ENCODE measurements around the gene EMCN. TPM values are rescaled to one million over a fixed set of nuclear protein-coding genes. Genes with fewer than 3 reads are reported as not detected.

Gene EMCN
- polyA plus RNA-seq, 2 of the 4 experiments (the other 2 are of a cell fraction) = not detected

GRCh38 chr4:100422894-100423293, 94.9 kb downstream of the EMCN start (continued):
- no peak for TF ChIP-seq REST (IDR thresholded peaks at IDR 0.05)
- TF ChIP-seq FOXS1 (CRISPR knock-in tag; IDR thresholded peaks at IDR 0.05) = no peak
- no peak for TF ChIP-seq RNF2 (IDR thresholded peaks at IDR 0.05; ENCODE audit: borderline replicate concordance, low read depth)
- TF ChIP-seq TFCP2L1 (CRISPR knock-in tag; IDR thresholded peaks at IDR 0.05) = no peak

DNA sequence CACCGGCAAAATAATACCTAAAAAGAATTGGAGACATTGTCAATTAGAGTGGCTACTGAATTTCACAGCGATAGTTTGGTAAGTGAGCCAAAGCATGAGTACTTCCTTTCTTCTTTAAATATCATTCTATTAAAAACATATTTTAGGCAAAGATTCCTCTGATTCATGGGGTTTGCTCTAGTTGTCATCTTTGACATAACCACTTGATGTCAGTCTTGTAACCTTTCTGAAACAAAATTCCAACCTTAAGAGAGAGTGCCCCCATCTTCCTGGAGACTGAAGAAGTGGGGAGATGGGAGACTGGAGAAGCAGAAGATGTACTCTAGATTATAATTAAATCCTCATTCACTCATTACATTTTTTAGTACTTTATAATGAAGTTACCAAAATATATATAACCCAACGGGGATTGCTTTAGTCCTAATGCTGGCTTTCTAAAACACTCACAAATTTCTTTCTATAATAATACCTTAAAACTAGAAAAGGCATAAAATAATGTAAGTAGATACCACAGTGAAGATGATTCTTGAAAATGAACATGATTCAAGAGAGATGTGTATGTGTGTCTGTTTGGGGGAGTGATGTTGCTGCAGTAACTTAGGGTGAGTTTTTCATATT, 96.4 kb downstream of the EMCN start:
- Histone ChIP-seq H3K4me3 (no peak overlapping the region), H3K9me3 (no peaks in the 10 kb centered on the region), H3K27ac (0 out of 6 replicates have a peak overlapping the region, but pooled peaks of 1 of the 2 experiments have one; percentile 41), H3K4me2 (peak overlapping the region; percentile 45), H3K4me1 (0 out of 3 replicates have a peak, but pooled peaks cover 3% of the 10 kb centered on the region)
- ChIA-PET CTCF (no interaction called here), POLR2A (no interaction called here)
- 12% methylated on average over 3 of the region's 3 CpGs for WGBS (ENCODE audit: missing lambda C conversion rate)
- peak; percentile 3 to 26 for DNase-seq (ENCODE audit: low read depth in 1 of 2, low spot score in 1 of 2)
- ATAC-seq = peak in 1 of 2 experiments; percentile 75; a peak in 3 of 6 replicates
- TF ChIP-seq CTCF (IDR thresholded peaks at IDR 0.05) (peak; percentile 60), POLR2AphosphoS2 (conservative IDR thresholded peaks at IDR 0.05; ENCODE audit: low read length) (no peak), RARB (CRISPR knock-in tag; IDR thresholded peaks at IDR 0.05) (no peak), SMC3 (IDR thresholded peaks at IDR 0.05) (peak; percentile 75), RAD21 (conservative IDR thresholded peaks at IDR 0.05 in 1 of 2, IDR thresholded peaks at IDR 0.05 in 1 of 2) (peak; percentile 66 to 79)
- no peak for FAIRE-seq

- ATAC-seq = no peak
These were observed 97.3 kb downstream of the EMCN start for GRCh38 chr4:100420571-100420970.

DNA sequence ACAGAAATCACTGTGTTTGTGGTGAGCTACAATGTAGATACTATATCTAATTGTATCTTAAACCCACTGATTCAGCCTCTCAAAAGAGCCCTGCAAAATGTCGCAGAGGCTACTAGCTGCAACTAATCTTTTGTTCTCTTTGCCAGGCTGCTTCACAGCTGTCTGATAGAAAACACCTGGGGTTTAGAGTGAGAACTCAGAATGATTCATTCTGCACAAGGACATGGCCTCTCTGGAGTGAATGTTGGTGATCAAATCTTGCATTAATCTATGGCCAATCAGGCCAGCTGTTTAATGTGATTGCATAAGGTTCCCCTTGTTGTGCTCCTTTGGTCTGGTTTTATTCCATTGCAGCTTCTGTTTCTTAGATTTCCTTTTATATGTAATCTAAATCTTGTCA, 100.3 kb downstream of the EMCN start:
- ChIA-PET POLR2A (no interaction called here), CTCF (interaction anchor here (0.5 kb wide), 1 partner anchor 73 kb away, joined by 3 read pairs; no protein-coding TSS in a partner anchor)
- no peak overlapping the region for H3K4me3 ChIP-seq
- H3K27ac ChIP-seq = no peak overlapping the region
- DNase-seq (ENCODE audit: low read depth in 1 of 2, low spot score in 1 of 2) (no peak), FAIRE-seq (no peak), ATAC-seq (no peak)
- 0 out of 3 replicates have a peak, but pooled peaks cover 3% of the 10 kb centered on the region for H3K4me1 ChIP-seq
- H3K4me2 ChIP-seq = no peak overlapping the region
- 75% methylated on average over 1 of the region's 1 CpG for WGBS (ENCODE audit: missing lambda C conversion rate)
- no peaks in the 10 kb centered on the region for H3K9me3 ChIP-seq
- TF ChIP-seq CBX8 (IDR thresholded peaks at IDR 0.05) = no peak
- TF ChIP-seq ZSCAN20 (CRISPR knock-in tag; IDR thresholded peaks at IDR 0.05) = no peak
- no peak for TF ChIP-seq KDM5A (IDR thresholded peaks at IDR 0.05)
- no peak for TF ChIP-seq ESRRA (IDR thresholded peaks at IDR 0.05; ENCODE audit: borderline replicate concordance, low read length)
- TF ChIP-seq NFE2L2 (conservative IDR thresholded peaks at IDR 0.05; ENCODE audit: low read length) = no peak

More at GRCh38 chr4:100420571-100420970, 97.3 kb downstream of the EMCN start:
- Histone ChIP-seq H3K27ac (no peak overlapping the region), H3K9me3 (no peaks in the 10 kb centered on the region), H3K4me2 (peak overlapping the region; percentile 45; the same call in 1 of the 3 replicates), H3K4me1 (0 out of 3 replicates have a peak, but pooled peaks cover 3% of the 10 kb centered on the region), H3K4me3 (no peak overlapping the region)
- ChIA-PET POLR2A (no interaction called here), CTCF (no interaction called here)
- TF ChIP-seq NPAS2 (CRISPR knock-in tag; IDR thresholded peaks at IDR 0.05; ENCODE audit: borderline replicate concordance) = no peak
- no peak for TF ChIP-seq POLR2AphosphoS2 (conservative IDR thresholded peaks at IDR 0.05; ENCODE audit: low read length)
- no peak for TF ChIP-seq RFX5 (IDR thresholded peaks at IDR 0.05)
- TF ChIP-seq HOXB13 (CRISPR knock-in tag; IDR thresholded peaks at IDR 0.05; ENCODE audit: low read depth) = no peak
- TF ChIP-seq ZNF302 (CRISPR knock-in tag; IDR thresholded peaks at IDR 0.05) = no peak
- no peak for TF ChIP-seq RNF2 (IDR thresholded peaks at IDR 0.05; ENCODE audit: borderline replicate concordance, low read depth)
- no peak for TF ChIP-seq MYC (IDR thresholded peaks at IDR 0.05; ENCODE audit: borderline replicate concordance, low read length)
- TF ChIP-seq HOXA7 (CRISPR knock-in tag; IDR thresholded peaks at IDR 0.05) = no peak
- no peak for TF ChIP-seq BHLHE40 (IDR thresholded peaks at IDR 0.05; ENCODE audit: low read depth, low read length)
- DNase-seq (ENCODE audit: low read depth in 1 of 2, low spot score in 1 of 2) (no peak), FAIRE-seq (no peak)
- 5% methylated on average over 2 of the region's 2 CpGs for WGBS (ENCODE audit: missing lambda C conversion rate)

Data from A549 (cell line).